GM12872 (cell line): ENCODE data around the gene LETM1.

ENCODE experiments used
- TF ChIP-seq, protein P1 (sequence below): IDR thresholded peaks from 3 replicates; pipeline ENCODE4 v1.5.1; 2011; ENCODE audit warnings: low read depth, mild to moderate bottlenecking, low read length, moderate library complexity; ENCODE audit not compliant: insufficient read depth

The LETM1 gene

DNA sequence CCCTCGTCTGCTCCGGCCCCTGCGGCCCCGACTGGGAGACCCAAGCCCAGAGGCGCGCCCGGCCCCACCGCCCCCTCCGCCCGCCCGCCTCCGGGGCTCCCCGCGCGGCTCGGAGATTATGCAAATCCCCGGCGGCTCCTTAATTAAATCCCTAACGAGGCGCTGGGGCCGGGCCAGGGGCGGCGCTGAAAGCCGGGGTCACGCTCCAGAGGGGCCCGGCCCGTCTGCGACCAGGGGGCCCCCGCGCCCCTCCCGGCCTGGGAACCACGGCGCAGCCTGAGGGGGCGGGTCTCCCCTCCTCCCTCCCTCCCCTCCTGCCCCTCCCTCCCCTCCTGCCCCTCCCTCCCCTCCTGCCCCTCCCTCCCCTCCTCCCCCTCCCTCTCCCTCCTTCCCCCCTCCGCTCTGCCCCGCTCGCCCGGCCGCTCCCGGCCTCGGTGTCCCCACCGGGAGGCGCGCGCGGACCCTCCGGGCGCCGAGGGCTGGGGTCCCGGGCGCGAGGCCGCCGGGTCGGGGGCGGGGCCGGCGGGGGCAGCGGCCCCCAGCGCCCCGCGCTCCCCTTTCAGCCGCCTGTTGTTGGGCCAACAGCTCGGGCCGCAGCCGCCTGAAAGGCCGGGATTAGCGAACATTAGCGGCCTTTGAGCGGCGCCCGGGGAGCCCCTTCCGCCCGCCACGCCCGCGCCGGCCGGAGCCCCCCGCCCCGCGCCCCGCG lies 88.7 kb downstream of the LETM1 start:
- TF ChIP-seq, protein P1, sequence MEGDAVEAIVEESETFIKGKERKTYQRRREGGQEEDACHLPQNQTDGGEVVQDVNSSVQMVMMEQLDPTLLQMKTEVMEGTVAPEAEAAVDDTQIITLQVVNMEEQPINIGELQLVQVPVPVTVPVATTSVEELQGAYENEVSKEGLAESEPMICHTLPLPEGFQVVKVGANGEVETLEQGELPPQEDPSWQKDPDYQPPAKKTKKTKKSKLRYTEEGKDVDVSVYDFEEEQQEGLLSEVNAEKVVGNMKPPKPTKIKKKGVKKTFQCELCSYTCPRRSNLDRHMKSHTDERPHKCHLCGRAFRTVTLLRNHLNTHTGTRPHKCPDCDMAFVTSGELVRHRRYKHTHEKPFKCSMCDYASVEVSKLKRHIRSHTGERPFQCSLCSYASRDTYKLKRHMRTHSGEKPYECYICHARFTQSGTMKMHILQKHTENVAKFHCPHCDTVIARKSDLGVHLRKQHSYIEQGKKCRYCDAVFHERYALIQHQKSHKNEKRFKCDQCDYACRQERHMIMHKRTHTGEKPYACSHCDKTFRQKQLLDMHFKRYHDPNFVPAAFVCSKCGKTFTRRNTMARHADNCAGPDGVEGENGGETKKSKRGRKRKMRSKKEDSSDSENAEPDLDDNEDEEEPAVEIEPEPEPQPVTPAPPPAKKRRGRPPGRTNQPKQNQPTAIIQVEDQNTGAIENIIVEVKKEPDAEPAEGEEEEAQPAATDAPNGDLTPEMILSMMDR: no peak

DNA sequence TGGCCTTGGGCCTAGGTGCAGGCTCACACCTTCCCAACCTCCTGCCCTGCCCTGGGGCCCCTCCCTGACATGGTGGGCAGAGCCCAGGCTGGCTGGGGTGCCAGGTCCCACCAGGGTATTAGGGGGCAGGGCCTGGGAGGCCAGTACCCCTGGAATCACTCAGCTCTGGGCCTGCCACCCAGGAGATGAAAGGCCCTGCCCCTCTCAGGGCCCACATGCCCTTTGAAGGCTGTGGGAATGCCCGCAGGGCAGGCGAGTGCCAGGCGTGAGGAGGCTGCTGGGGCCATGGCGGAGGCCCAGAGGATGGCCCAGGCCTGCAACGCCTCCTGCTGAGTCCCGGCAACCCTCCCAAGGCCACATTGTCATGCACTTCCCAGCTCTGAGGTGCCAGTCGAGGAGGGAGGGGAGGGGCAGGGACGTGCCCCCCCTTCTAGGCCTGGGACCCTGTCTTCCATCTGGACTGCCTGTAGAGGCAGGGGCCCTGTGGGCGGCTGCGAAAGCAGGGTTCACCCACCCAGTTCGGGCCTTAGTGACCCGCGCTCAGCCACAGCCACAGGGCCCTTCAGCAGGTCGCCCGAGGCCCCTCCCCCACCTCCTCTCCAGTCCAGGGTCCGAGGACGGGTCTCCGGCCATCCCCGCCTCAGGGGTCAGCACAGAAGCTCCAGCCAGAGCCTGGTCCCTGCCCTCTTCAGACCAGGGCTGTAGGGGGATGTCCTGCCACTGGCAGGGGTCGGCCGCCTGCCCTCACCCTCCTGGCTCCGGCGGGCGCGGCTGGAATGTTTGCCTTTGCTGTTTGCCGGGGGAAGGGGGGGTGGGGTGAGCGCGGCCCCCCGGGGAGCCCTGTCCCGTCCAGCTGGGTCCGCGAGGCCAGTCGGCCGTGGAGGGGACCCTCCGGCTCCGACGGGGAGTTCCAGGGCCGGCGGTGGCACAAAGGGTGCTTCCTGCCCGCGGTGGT lies 89.6 kb downstream of the LETM1 start:
- TF ChIP-seq, protein P1: no peak

DNA sequence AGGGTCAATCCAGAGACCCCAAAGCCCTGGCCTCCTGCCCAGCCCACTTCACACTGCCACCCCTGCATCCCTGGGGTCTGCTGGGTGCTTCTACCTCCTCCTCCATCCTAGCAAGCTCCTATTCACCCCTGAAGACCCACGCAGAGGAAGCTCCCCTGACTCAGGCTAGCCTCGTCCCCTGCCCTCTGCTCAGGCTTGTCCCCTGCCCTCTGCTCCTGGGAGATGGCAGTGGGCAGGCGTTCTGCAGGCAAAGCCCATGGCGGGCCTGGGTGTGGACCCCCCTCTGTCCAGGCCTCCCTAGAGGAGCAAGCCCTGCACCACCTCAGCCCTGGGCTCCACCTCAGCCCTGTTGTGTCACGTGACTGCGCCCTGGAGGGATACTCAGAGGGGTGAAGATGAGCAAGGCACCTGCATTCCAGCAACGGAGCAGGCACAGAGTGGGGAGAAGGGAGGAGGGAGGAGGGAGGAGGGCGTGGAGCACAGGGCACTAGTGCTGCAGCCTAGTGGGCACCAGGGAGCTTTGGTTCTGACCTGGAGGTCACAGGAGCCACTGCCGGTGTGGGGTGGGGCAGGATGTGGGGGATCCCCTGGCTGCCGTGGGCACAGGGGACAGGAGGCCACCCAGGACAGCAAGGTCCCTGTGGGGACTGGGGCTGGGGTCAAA lies 90.4 kb downstream of the LETM1 start:
- TF ChIP-seq, protein P1: no peak

DNA sequence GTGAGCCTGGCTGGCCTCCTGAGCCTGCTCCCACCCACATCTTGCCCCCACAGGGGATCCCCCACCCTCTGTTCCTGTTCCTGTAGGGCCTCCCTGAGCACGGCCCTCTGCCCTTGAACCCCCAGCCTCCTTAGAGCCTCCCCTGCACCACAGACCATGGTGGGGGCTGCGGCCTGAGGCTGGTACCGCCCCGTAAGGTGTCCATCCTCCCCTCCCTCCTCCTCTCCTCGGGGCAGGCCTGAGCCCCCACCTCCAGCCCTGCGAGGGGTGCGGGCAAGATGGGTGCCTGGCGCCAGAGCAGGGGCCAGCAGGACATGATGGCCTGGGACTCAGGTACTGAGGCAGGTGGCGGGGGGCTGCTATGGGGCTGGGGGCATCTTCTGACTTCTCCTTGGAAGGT lies 91.3 kb downstream of the LETM1 start:
- TF ChIP-seq, protein P1: no peak

DNA sequence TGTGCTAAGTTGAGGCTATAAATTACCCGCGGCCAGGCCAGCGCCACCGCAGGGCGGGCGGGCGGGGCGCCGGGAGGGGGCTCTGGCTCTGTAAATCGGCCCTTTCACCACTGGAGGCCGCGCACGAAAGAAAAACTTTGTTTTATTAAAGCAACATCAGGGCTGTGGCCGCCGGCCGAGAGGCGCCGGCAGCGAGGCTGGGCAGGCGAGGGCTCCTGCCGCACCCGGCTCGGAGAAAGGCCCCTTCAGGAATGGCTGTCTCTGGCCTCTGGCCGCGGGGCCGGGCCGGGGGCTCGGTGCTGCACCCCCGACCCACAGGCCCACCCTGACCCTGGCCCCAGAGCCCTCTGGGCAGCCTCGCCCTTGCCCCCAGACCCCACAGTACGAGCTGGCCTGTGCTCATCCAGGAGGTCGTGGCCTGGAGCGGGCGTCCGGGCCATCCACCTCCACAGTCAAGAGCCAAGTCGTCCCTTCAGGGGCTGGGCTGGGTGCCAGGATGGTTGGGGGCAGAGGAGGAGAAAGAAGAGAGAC lies 92.3 kb downstream of the LETM1 start:
- TF ChIP-seq, protein P1: no peak

DNA sequence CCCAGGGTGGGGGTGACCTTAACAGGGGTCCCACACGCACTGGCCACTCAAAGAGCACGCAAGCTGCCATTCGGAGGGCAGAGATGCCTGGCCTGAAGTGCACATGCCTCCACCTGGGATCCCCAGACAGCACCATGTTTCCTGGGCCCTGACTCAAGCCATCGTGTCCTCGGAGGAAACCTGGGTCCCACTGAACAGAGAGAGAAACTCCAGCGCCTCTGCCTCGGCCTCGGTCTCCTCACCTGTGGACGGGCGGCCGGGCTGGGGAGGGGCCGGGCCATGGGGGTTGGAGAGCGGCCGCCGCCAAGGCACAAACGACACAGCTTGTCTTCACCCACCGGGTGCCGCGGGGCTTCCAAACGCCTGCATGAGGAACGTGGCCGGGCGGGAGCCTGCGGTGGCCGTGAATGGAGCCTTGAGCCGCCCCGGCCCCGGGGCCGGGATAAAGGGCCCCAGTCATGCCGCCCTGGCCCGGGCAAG lies 92.8 kb downstream of the LETM1 start:
- TF ChIP-seq, protein P1: no peak
